Stomach (tissue), 9 donors: ENCODE data around the gene NALCN. TPM values are rescaled to one million over a fixed set of nuclear protein-coding genes. Genes with fewer than 3 reads are reported as not detected.

Source experiments
- DNase-seq, 2 donors: peaks; one replicate each; pipeline versions ENCODE4 v3.0.0 to v3.0.0-alpha.2; 2013 to 2019
- H3K27ac ChIP-seq, 5 donors: fragments of 200-600 bp in 4 of 5; sonication (generic) in 4 of 5; one replicate each; pipeline ENCODE4 v1.5.1; 2013 to 2019; ENCODE audit warnings: mild to moderate bottlenecking in 1 of 5, moderate library complexity in 1 of 5
- H3K27me3 ChIP-seq, 3 donors: fragments of 200-600 bp; sonication (generic); one replicate each; pipeline ENCODE4 v1.5.1; 2017 to 2019; ENCODE audit warnings: mixed run types in 1 of 3
- H3K36me3 ChIP-seq, 4 donors: fragments of 200-600 bp; sonication (generic); 1 replicate in 3 of 4; 2 replicates in 1 of 4; pipeline ENCODE4 v1.5.1; 2016 to 2019
- H3K4me1 ChIP-seq, 4 donors: fragments of 200-600 bp; sonication (generic); one replicate each; pipeline ENCODE4 v1.5.1; 2016 to 2019
- H3K4me3 ChIP-seq, 4 donors: fragments of 200-600 bp; sonication (generic) in 3 of 4; one replicate each; pipeline ENCODE4 v1.5.1; 2016 to 2019; ENCODE audit warnings: mild to moderate bottlenecking in 1 of 4
- H3K9me3 ChIP-seq, 4 donors: fragments of 200-600 bp; sonication (generic); one replicate each; pipeline ENCODE4 v1.5.1; 2016 to 2019
- CTCF ChIP-seq, 7 experiments: fragments of 450-650 bp in 4 of 7; fragments of 200-600 bp in 3 of 7; sonication (generic) in 3 of 7; IDR thresholded peaks; one replicate each; pipeline ENCODE4 v1.5.1; 2016 to 2019; ENCODE audit warnings: antibody characterized with exemption in 7 of 7, control low read depth in 2 of 7, mild to moderate bottlenecking in 1 of 7
- EP300 ChIP-seq: sonication (generic); formaldehyde crosslinking; IDR thresholded peaks from one replicate; pipeline ENCODE4 v1.6.1; 2017; ENCODE audit warnings: antibody characterized with exemption
- POLR2A ChIP-seq, 4 donors: fragments of 450-650 bp; IDR thresholded peaks; one replicate each; pipeline ENCODE4 v1.6.1; 2016; ENCODE audit warnings: antibody characterized with exemption in 4 of 4, control low read depth in 2 of 4, mild to moderate bottlenecking in 1 of 4, moderate library complexity in 1 of 4
- POLR2AphosphoS5 ChIP-seq, 3 donors: sonication (generic); formaldehyde crosslinking; IDR thresholded peaks; one replicate each; pipeline ENCODE4 v1.6.1; 2016; ENCODE audit warnings: antibody characterized with exemption in 3 of 3
- WGBS, 5 donors: extraction: QIAGEN DNeasy Blood & Tissue Kit in 3 of 5; methylation state at CpG; one replicate each; pipeline versions ENCODE4 v1.1.5 to v1.1.7; 2013 to 2018; 5-methylcytosine and 5-hydroxymethylcytosine counted together
- intact Hi-C: fragments of 100-400 bp; cut with DNase I; formaldehyde crosslinking; loops from one replicate; pipeline ENCODE4 v1.15.1; 2023; ENCODE audit warnings: low total_unique reads
- polyA plus RNA-seq, 3 donors: library from polyadenylated mRNA; stranded (reverse); fragments of 200-250 nt; gene quantifications; one replicate each; pipeline ENCODE4 v1.2.3, GENCODE V29; 2013
- total RNA-seq, 5 donors: library from RNA; depleted of rRNA; stranded (reverse); fragments of >200 nt; gene quantifications; one replicate each; pipeline versions ENCODE4 v1.1.0 to v1.2.3, GENCODE V29; 2014 to 2016
- donor health status: healthy with polysubstance abuse.
- donor health status: Bipolar disorder and iron deficiency.
- donor health status: healthy.

NALCN gene
- total and polyA plus RNA-seq, 8 donors, result 0.15 to 2.9 (median 1.2) TPM; not detected in 2

- Histone ChIP-seq H3K27ac (no peak overlapping the region), H3K27me3 (no peaks in the 10 kb centered on the region), H3K36me3 (no peaks in the 10 kb centered on the region), H3K9me3 (peaks cover 0 to 3% (median 1%) of the 10 kb centered on the region in 4 donors), H3K4me3 (no peak overlapping the region), H3K4me1 (no peaks in the 10 kb centered on the region)
- intact Hi-C loops, result no loop called here
- DNase-seq, result no peak
- 61 to 74% (median 69%) methylated on average over 4 of the region's 4 CpGs for WGBS, 5 donors
- TF ChIP-seq CTCF (IDR thresholded peaks at IDR 0.05) (no peak), POLR2AphosphoS5 (IDR thresholded peaks at IDR 0.05) (no peak)
Observed at GRCh38 chr13:101026736-101027398, 389.4 kb downstream of the NALCN start.

- intact Hi-C loops, result no loop called here
- no peaks in the 10 kb centered on the region for H3K4me1 ChIP-seq
- WGBS, 5 donors, result 38 to 44% (median 40%) methylated on average over 6 of the region's 6 CpGs
- DNase-seq, result no peak
- no peak overlapping the region for H3K4me3 ChIP-seq
- H3K9me3 ChIP-seq, result peaks cover 0 to 3% (median 0%) of the 10 kb centered on the region in 4 donors
- no peaks in the 10 kb centered on the region for H3K36me3 ChIP-seq
- H3K27ac ChIP-seq, result no peak overlapping the region
- H3K27me3 ChIP-seq, result no peaks in the 10 kb centered on the region
- no peak for TF ChIP-seq CTCF (IDR thresholded peaks at IDR 0.05)
- TF ChIP-seq EP300, result no peak
- TF ChIP-seq POLR2A (IDR thresholded peaks at IDR 0.05), result no peak
- TF ChIP-seq POLR2AphosphoS5 (IDR thresholded peaks at IDR 0.05), result no peak
Observed at GRCh38 chr13:101026328-101026727, 390.0 kb downstream of the NALCN start.

GRCh38 chr13:101025925-101026324 is 390.4 kb downstream of the NALCN start:
- Histone ChIP-seq H3K4me3 (no peak overlapping the region), H3K9me3 (peaks cover 0 to 3% (median 0%) of the 10 kb centered on the region in 4 donors), H3K4me1 (no peaks in the 10 kb centered on the region), H3K36me3 (no peaks in the 10 kb centered on the region), H3K27ac (no peak overlapping the region), H3K27me3 (no peaks in the 10 kb centered on the region)
- TF ChIP-seq POLR2A (IDR thresholded peaks at IDR 0.05) (no peak), CTCF (IDR thresholded peaks at IDR 0.05) (no peak), POLR2AphosphoS5 (IDR thresholded peaks at IDR 0.05) (no peak), EP300 (no peak)
- WGBS, 5 donors, result 34 to 45% (median 39%) methylated on average over 8 of the region's 8 CpGs
- intact Hi-C loops, result no loop called here
- DNase-seq, result no peak

- Histone ChIP-seq H3K27ac (no peak overlapping the region), H3K9me3 (peaks cover 0 to 3% (median 0%) of the 10 kb centered on the region in 4 donors), H3K4me3 (no peak overlapping the region), H3K36me3 (no peaks in the 10 kb centered on the region), H3K4me1 (no peaks in the 10 kb centered on the region), H3K27me3 (no peaks in the 10 kb centered on the region)
- no peak for DNase-seq
- TF ChIP-seq CTCF (IDR thresholded peaks at IDR 0.05), result no peak
- no peak for TF ChIP-seq POLR2A (IDR thresholded peaks at IDR 0.05)
- TF ChIP-seq POLR2AphosphoS5 (IDR thresholded peaks at IDR 0.05), result no peak
- TF ChIP-seq EP300, result no peak
- 36 to 70% (median 63%) methylated on average over 9 of the region's 9 CpGs for WGBS, 5 donors
- intact Hi-C loops, result no loop called here
Observed at GRCh38 chr13:101025519-101025918, 390.8 kb downstream of the NALCN start.
